Liver (tissue), 9 donors: ENCODE results near the gene CDH23. TPM values are rescaled to one million over a fixed set of nuclear protein-coding genes. Genes with fewer than 3 reads are reported as not detected.
A peak's percentile ranks its signal among the peaks of the same experiment; 100 is the strongest.

Experiments
- DNase-seq: peaks from one replicate; pipeline ENCODE4 v3.0.0-alpha.2; 2017; ENCODE audit warnings: low spot score
- H3K27ac ChIP-seq, 2 donors: one replicate each; pipeline ENCODE4 v1.7.0; 2013; ENCODE audit warnings: inconsistent platforms in 2 of 2, low read length in 2 of 2, control low read depth in 1 of 2, low read depth in 1 of 2, mild to moderate bottlenecking in 1 of 2
- H3K27me3 ChIP-seq, 4 donors: one replicate each; pipeline versions ENCODE4 v1.6.1 to v1.7.0; 2013; ENCODE audit warnings: low read length in 3 of 4, inconsistent platforms in 1 of 4, mild to moderate bottlenecking in 1 of 4, moderate library complexity in 1 of 4; ENCODE audit not compliant: control insufficient read depth in 4 of 4, insufficient read depth in 4 of 4
- H3K36me3 ChIP-seq, 4 donors: one replicate each; pipeline versions ENCODE4 v1.6.1 to v1.7.0; 2013; ENCODE audit warnings: low read length in 3 of 4, mild to moderate bottlenecking in 3 of 4, low read depth in 1 of 4, moderate library complexity in 1 of 4; ENCODE audit not compliant: control insufficient read depth in 4 of 4, insufficient read depth in 3 of 4
- H3K4me1 ChIP-seq, 4 donors: one replicate each; pipeline versions ENCODE4 v1.6.1 to v1.7.0; 2013; ENCODE audit warnings: low read length in 3 of 4, mild to moderate bottlenecking in 3 of 4, moderate library complexity in 1 of 4; ENCODE audit not compliant: control insufficient read depth in 4 of 4, insufficient read depth in 4 of 4
- H3K4me3 ChIP-seq, 3 donors: one replicate each; pipeline versions ENCODE4 v1.6.1 to v1.7.0; 2013; ENCODE audit warnings: low read length in 3 of 3, control low read depth in 1 of 3, low read depth in 1 of 3, mild to moderate bottlenecking in 1 of 3
- H3K9ac ChIP-seq, 2 donors: one replicate each; pipeline ENCODE4 v1.7.0; 2013; ENCODE audit warnings: low read length in 2 of 2, mild to moderate bottlenecking in 2 of 2, moderate library complexity in 2 of 2, control low read depth in 1 of 2, low read depth in 1 of 2
- H3K9me3 ChIP-seq, 4 donors: one replicate each; pipeline versions ENCODE4 v1.6.1 to v1.7.0; 2013; ENCODE audit warnings: low read length in 3 of 4; ENCODE audit not compliant: control insufficient read depth in 4 of 4
- ATF3 ChIP-seq: IDR thresholded peaks from 2 replicates; pipeline ENCODE4 v1.6.1; 2016; ENCODE audit warnings: antibody characterized with exemption
- CTCF ChIP-seq: fragments of 150-350 bp; IDR thresholded peaks from 2 replicates; pipeline ENCODE4 v1.5.1; 2017; ENCODE audit warnings: improper control_type of control experiment, low read depth, low read length; ENCODE audit not compliant: missing input control
- EGR1 ChIP-seq, 2 donors: IDR thresholded peaks; 2 replicates each; pipeline ENCODE4 v1.6.1; 2016 to 2018; ENCODE audit warnings: antibody characterized with exemption in 2 of 2, low read depth in 2 of 2
- FOXA1 ChIP-seq: IDR thresholded peaks from 2 replicates; pipeline ENCODE4 v1.6.1; 2016; ENCODE audit warnings: antibody characterized with exemption
- FOXA2 ChIP-seq: IDR thresholded peaks from 2 replicates; pipeline ENCODE4 v1.6.1; 2016; ENCODE audit warnings: antibody characterized with exemption
- GABPA ChIP-seq, 2 donors: IDR thresholded peaks in 1 of 2; conservative IDR thresholded peaks in 1 of 2; 2 replicates each; pipeline ENCODE4 v1.6.1; 2016; ENCODE audit warnings: antibody characterized with exemption in 2 of 2, mild to moderate bottlenecking in 1 of 2, moderate library complexity in 1 of 2
- HNF4A ChIP-seq, 2 donors: conservative IDR thresholded peaks; 2 replicates each; pipeline ENCODE4 v1.6.1; 2016; ENCODE audit warnings: antibody characterized with exemption in 2 of 2, mild to moderate bottlenecking in 2 of 2
- HNF4G ChIP-seq: IDR thresholded peaks from 2 replicates; pipeline ENCODE4 v1.6.1; 2016; ENCODE audit warnings: antibody characterized with exemption
- JUND ChIP-seq, 2 donors: IDR thresholded peaks; 2 replicates each; pipeline ENCODE4 v1.6.1; 2016; ENCODE audit warnings: antibody characterized with exemption in 2 of 2
- MAX ChIP-seq: IDR thresholded peaks from 2 replicates; pipeline ENCODE4 v1.6.1; 2016; ENCODE audit warnings: antibody characterized with exemption
- NR2F2 ChIP-seq: IDR thresholded peaks from 2 replicates; pipeline ENCODE4 v1.6.1; 2016; ENCODE audit warnings: antibody characterized with exemption
- RAD21 ChIP-seq, 2 donors: IDR thresholded peaks; 2 replicates each; pipeline ENCODE4 v1.6.1; 2016; ENCODE audit warnings: antibody characterized with exemption in 2 of 2, mild to moderate bottlenecking in 2 of 2
- REST ChIP-seq: IDR thresholded peaks from 2 replicates; pipeline ENCODE4 v1.6.1; 2016; ENCODE audit warnings: antibody characterized with exemption, mild to moderate bottlenecking
- RXRA ChIP-seq, 2 donors: IDR thresholded peaks; 2 replicates each; pipeline ENCODE4 v1.6.1; 2017 to 2018; ENCODE audit warnings: antibody characterized with exemption in 2 of 2, mild to moderate bottlenecking in 1 of 2
- SP1 ChIP-seq: IDR thresholded peaks from 2 replicates; pipeline ENCODE4 v1.6.1; 2018; ENCODE audit warnings: antibody characterized with exemption, mild to moderate bottlenecking
- TAF1 ChIP-seq: conservative IDR thresholded peaks from 2 replicates; pipeline ENCODE4 v1.6.1; 2016; ENCODE audit warnings: antibody characterized with exemption, mild to moderate bottlenecking
- YY1 ChIP-seq: IDR thresholded peaks from 2 replicates; pipeline ENCODE4 v1.6.1; 2016; ENCODE audit warnings: antibody characterized with exemption, mild to moderate bottlenecking
- ZBTB33 ChIP-seq: IDR thresholded peaks from 2 replicates; pipeline ENCODE4 v1.6.1; 2016; ENCODE audit warnings: antibody characterized with exemption
- whole genome bisulfite sequencing: extraction: QIAGEN DNeasy Blood & Tissue Kit; methylation state at CpG from one replicate; pipeline ENCODE4 v1.1.7; 2013; 5-methylcytosine and 5-hydroxymethylcytosine counted together
- polyA plus RNA-seq, 2 donors: library from polyadenylated mRNA; stranded (reverse) in 1 of 2; unstranded in 1 of 2; fragments of 200-250 nt in 1 of 2; fragments of >200 nt in 1 of 2; fragmentation: Nextera tagmentation in 1 of 2; extraction: Ambion mirVana in 1 of 2; gene quantifications; one replicate each; pipeline versions ENCODE4 v1.2.1 to v1.2.3, GENCODE V29; 2013 to 2015
- total RNA-seq, 2 donors: library from RNA; depleted of rRNA; stranded (reverse); fragments of >200 nt; gene quantifications; one replicate each; pipeline ENCODE4 v1.2.3, GENCODE V29; 2014
- donor health status: healthy.
- donor health status: healthy.
- donor health status: healthy.
- donor health status: healthy.
- donor health status: healthy.

Gene CDH23
- total and polyA plus RNA-seq, 4 donors: 1.5 to 4.7 (median 3.4) TPM

GRCh38 chr10:71837098-71837827 lies 440.5 kb downstream of the CDH23 start:
- WGBS: 76% methylated on average over 17 of the region's 17 CpGs
- Histone ChIP-seq H3K9me3 (no peaks in the 10 kb centered on the region), H3K9ac (no peak overlapping the region), H3K27me3 (no peaks in the 10 kb centered on the region), H3K4me3 (no peak overlapping the region), H3K27ac (peak overlapping the region; percentile 75 to 77), H3K36me3 (peaks cover 0 to 7% (median 4%) of the 10 kb centered on the region in 4 donors), H3K4me1 (peaks cover 10 to 55% (median 30%) of the 10 kb centered on the region in 4 donors)
- TF ChIP-seq ZBTB33: no peak
- TF ChIP-seq RAD21 (IDR thresholded peaks at IDR 0.05): peak in 1 of 2 donors; percentile 24
- DNase-seq: no peak

- TF ChIP-seq NR2F2 (no peak), RXRA (IDR thresholded peaks at IDR 0.05) (no peak), HNF4G (no peak), SP1 (no peak), EGR1 (IDR thresholded peaks at IDR 0.05; ENCODE audit: low read depth in 2 of 2) (no peak), YY1 (no peak), JUND (IDR thresholded peaks at IDR 0.05) (no peak), CTCF (no peak), ZBTB33 (no peak), REST (no peak), MAX (no peak), TAF1 (no peak), GABPA (IDR thresholded peaks at IDR 0.05 in 1 of 2, conservative IDR thresholded peaks at IDR 0.05 in 1 of 2) (no peak), RAD21 (IDR thresholded peaks at IDR 0.05) (no peak), HNF4A (conservative IDR thresholded peaks at IDR 0.05) (no peak), FOXA2 (no peak), FOXA1 (no peak), ATF3 (no peak)
- DNase-seq: no peak
- Histone ChIP-seq H3K4me3 (no peak overlapping the region), H3K4me1 (peaks cover 13 to 62% (median 36%) of the 10 kb centered on the region in 4 donors), H3K27ac (no peak overlapping the region), H3K9me3 (no peaks in the 10 kb centered on the region), H3K36me3 (peaks cover 0 to 4% (median 0%) of the 10 kb centered on the region in 4 donors), H3K27me3 (no peaks in the 10 kb centered on the region), H3K9ac (no peak overlapping the region)
- 80% methylated on average over 14 of the region's 14 CpGs for WGBS
Measured at GRCh38 chr10:71838264-71839211, 441.8 kb downstream of the CDH23 start.
